ENCODE results near the gene GPR107.

GPR107 gene

DNA sequence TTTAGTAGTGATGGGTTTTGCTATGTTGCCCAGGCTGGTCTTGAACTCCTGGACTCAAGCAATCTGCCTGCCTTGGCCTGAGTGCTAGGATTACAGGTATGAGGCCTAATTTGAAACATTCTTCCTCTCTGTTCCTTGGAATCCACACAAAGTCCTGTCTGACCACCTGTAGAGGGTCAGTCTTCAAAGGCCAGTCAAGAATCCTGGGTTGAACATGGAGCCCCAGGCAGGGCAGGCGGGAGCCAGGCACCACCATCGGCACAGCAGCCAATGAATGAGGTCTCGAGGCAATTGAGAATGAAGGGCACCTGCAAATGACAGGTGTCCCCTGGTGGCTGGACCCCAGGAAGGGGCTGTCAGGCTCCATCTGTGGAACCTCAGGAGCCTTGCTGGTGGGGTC is 101.1 kb downstream of the GPR107 start:
- Histone ChIP-seq H3K4me1 (ENCODE audit: control insufficient read depth in 1 of 2, insufficient read depth in 2 of 2, low read length in 2 of 2) (no peaks in the 10 kb centered on the region), H3K36me3 (ENCODE audit: control insufficient read depth in 1 of 2, insufficient read depth in 2 of 2, low read length in 2 of 2) (no peaks in the 10 kb centered on the region), H3K9me3 (ENCODE audit: control insufficient read depth in 1 of 2, low read length in 2 of 2) (no peaks in the 10 kb centered on the region), H3K27me3 (ENCODE audit: control insufficient read depth in 1 of 2, insufficient read depth in 2 of 2, low read length in 2 of 2) (no peaks in the 10 kb centered on the region), H3K27ac (ENCODE audit: low read depth, low read length) (no peak overlapping the region), H3K4me3 (ENCODE audit: low read depth in 1 of 2, low read length in 2 of 2) (no peak overlapping the region), H3K9ac (ENCODE audit: low read depth in 1 of 2, low read length in 2 of 2) (no peak overlapping the region)

DNA sequence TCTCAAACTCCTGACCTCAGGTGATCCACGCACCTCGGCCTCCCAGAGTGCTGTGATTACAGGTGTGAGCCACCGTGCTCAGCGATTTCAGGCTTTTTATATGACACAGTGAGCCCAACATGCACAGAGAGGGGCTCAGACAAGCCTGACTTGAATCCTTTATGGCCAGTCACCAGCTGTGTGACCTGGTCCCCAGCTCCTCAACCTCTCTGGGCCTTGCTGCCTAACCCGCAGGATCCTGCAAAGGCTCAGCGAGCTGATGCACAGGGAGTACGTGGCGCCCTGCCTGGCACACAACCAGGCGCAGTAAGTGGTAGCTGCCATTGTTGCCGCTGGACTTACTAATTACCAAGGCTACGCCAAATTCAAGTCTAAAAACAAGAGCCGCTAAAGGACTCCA is 101.9 kb downstream of the GPR107 start:
- H3K36me3 ChIP-seq (ENCODE audit: control insufficient read depth in 1 of 2, insufficient read depth in 2 of 2, low read length in 2 of 2): no peaks in the 10 kb centered on the region
- no peaks in the 10 kb centered on the region for H3K9me3 ChIP-seq (ENCODE audit: control insufficient read depth in 1 of 2, low read length in 2 of 2)
- H3K4me3 ChIP-seq (ENCODE audit: low read depth in 1 of 2, low read length in 2 of 2): no peak overlapping the region
- H3K27ac ChIP-seq (ENCODE audit: low read depth, low read length): no peak overlapping the region
- H3K9ac ChIP-seq (ENCODE audit: low read depth in 1 of 2, low read length in 2 of 2): no peak overlapping the region
- H3K27me3 ChIP-seq (ENCODE audit: control insufficient read depth in 1 of 2, insufficient read depth in 2 of 2, low read length in 2 of 2): no peaks in the 10 kb centered on the region
- H3K4me1 ChIP-seq (ENCODE audit: control insufficient read depth in 1 of 2, insufficient read depth in 2 of 2, low read length in 2 of 2): no peaks in the 10 kb centered on the region

DNA sequence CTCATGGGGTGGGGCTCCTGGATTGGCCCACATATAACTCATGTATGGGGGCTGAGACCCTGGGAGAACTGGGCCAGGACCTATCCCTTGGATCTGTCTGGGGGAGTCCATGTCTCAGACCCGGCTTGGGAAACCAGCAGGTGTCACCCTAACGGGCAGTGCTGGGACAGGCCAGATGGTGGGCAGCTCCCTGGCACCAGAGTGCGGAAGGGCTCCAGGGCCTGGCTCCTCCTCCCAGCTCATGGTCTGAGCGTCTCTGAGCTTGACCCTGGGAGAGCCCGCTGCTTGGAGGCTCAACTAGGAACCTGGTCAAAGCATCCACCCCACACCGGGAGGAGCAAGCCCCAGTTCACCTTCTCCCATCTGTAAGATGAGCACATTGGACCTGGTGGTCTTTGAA is 103.0 kb downstream of the GPR107 start:
- Histone ChIP-seq H3K27me3 (ENCODE audit: control insufficient read depth in 1 of 2, insufficient read depth in 2 of 2, low read length in 2 of 2) (no peaks in the 10 kb centered on the region), H3K27ac (ENCODE audit: low read depth, low read length) (no peak overlapping the region), H3K4me3 (ENCODE audit: low read depth in 1 of 2, low read length in 2 of 2) (no peak overlapping the region), H3K9me3 (ENCODE audit: control insufficient read depth in 1 of 2, low read length in 2 of 2) (no peaks in the 10 kb centered on the region), H3K9ac (ENCODE audit: low read depth in 1 of 2, low read length in 2 of 2) (no peak overlapping the region), H3K4me1 (ENCODE audit: control insufficient read depth in 1 of 2, insufficient read depth in 2 of 2, low read length in 2 of 2) (no peaks in the 10 kb centered on the region), H3K36me3 (ENCODE audit: control insufficient read depth in 1 of 2, insufficient read depth in 2 of 2, low read length in 2 of 2) (no peaks in the 10 kb centered on the region)

DNA sequence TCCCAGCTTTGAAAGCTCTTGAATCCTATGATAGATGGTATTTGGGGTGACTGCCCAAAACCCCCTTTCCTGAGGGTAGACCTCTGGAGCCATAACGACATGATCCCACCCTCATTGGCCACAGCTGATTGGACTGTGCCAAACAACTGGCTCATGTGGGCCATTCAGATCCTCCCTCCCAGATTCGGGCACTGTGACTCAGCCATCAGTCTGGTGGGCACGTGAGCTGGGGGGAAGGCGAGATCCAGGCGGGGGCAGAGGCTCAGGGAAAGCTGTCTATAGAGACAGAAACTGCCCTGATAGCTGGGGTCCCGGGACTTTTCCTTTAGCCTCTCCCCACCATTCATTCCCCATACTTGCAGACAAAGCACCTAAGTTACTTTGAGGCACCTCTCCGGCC is 103.4 kb downstream of the GPR107 start:
- Histone ChIP-seq H3K4me1 (ENCODE audit: control insufficient read depth in 1 of 2, insufficient read depth in 2 of 2, low read length in 2 of 2) (no peaks in the 10 kb centered on the region), H3K4me3 (ENCODE audit: low read depth in 1 of 2, low read length in 2 of 2) (no peak overlapping the region), H3K27me3 (ENCODE audit: control insufficient read depth in 1 of 2, insufficient read depth in 2 of 2, low read length in 2 of 2) (no peaks in the 10 kb centered on the region), H3K36me3 (ENCODE audit: control insufficient read depth in 1 of 2, insufficient read depth in 2 of 2, low read length in 2 of 2) (no peaks in the 10 kb centered on the region), H3K9me3 (ENCODE audit: control insufficient read depth in 1 of 2, low read length in 2 of 2) (no peaks in the 10 kb centered on the region), H3K27ac (ENCODE audit: low read depth, low read length) (no peak overlapping the region), H3K9ac (ENCODE audit: low read depth in 1 of 2, low read length in 2 of 2) (no peak overlapping the region)

DNA sequence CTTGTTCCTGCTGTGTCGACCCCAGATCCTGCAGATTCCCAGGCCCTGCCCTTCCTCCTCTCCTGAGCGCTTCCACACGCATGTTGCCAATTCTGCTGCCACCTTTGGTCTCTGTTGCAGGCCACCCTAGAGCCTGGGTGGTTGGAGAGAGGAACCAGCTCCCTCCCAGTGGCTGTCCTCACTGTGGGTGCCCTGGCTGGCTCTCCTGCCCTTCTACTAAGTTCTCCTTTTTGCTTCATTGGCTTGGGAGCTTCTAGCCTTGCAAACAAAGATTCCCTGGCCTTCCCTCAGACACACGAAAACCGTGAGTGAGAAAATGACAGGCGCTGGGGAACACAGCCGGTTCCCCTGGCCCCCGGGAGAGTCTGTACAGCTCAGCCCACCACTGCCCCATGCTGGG is 104.3 kb downstream of the GPR107 start:
- Histone ChIP-seq H3K4me3 (ENCODE audit: low read depth in 1 of 2, low read length in 2 of 2) (no peak overlapping the region), H3K4me1 (ENCODE audit: control insufficient read depth in 1 of 2, insufficient read depth in 2 of 2, low read length in 2 of 2) (no peaks in the 10 kb centered on the region), H3K9ac (ENCODE audit: low read depth in 1 of 2, low read length in 2 of 2) (no peak overlapping the region), H3K27me3 (ENCODE audit: control insufficient read depth in 1 of 2, insufficient read depth in 2 of 2, low read length in 2 of 2) (no peaks in the 10 kb centered on the region), H3K36me3 (ENCODE audit: control insufficient read depth in 1 of 2, insufficient read depth in 2 of 2, low read length in 2 of 2) (no peaks in the 10 kb centered on the region), H3K9me3 (ENCODE audit: control insufficient read depth in 1 of 2, low read length in 2 of 2) (no peaks in the 10 kb centered on the region), H3K27ac (ENCODE audit: low read depth, low read length) (no peak overlapping the region)

DNA sequence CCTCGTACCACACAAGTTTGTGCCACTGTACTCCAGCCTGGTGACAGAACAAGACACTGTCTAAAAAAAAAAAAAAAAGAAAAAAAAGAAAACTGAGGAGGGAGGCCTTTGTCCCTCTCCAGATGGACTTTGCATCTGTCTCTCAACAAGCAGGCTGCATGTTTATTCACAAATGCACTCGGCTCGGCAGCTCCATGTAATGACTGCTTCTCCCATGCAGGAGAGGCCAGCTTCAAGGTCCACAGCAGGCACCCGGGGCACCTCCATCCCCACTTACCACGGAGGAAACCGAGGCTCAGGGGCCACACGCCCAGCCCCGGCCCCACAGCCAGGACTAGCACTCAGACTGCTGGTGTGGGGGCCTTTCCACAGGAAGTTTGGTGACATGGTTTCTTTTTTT is 105.4 kb downstream of the GPR107 start:
- H3K4me1 ChIP-seq (ENCODE audit: control insufficient read depth in 1 of 2, insufficient read depth in 2 of 2, low read length in 2 of 2): no peaks in the 10 kb centered on the region
- no peak overlapping the region for H3K9ac ChIP-seq (ENCODE audit: low read depth in 1 of 2, low read length in 2 of 2)
- H3K27me3 ChIP-seq (ENCODE audit: control insufficient read depth in 1 of 2, insufficient read depth in 2 of 2, low read length in 2 of 2): no peaks in the 10 kb centered on the region
- no peaks in the 10 kb centered on the region for H3K9me3 ChIP-seq (ENCODE audit: control insufficient read depth in 1 of 2, low read length in 2 of 2)
- H3K36me3 ChIP-seq (ENCODE audit: control insufficient read depth in 1 of 2, insufficient read depth in 2 of 2, low read length in 2 of 2): no peaks in the 10 kb centered on the region
- no peak overlapping the region for H3K4me3 ChIP-seq (ENCODE audit: low read depth in 1 of 2, low read length in 2 of 2)
- H3K27ac ChIP-seq (ENCODE audit: low read depth, low read length): no peak overlapping the region

DNA sequence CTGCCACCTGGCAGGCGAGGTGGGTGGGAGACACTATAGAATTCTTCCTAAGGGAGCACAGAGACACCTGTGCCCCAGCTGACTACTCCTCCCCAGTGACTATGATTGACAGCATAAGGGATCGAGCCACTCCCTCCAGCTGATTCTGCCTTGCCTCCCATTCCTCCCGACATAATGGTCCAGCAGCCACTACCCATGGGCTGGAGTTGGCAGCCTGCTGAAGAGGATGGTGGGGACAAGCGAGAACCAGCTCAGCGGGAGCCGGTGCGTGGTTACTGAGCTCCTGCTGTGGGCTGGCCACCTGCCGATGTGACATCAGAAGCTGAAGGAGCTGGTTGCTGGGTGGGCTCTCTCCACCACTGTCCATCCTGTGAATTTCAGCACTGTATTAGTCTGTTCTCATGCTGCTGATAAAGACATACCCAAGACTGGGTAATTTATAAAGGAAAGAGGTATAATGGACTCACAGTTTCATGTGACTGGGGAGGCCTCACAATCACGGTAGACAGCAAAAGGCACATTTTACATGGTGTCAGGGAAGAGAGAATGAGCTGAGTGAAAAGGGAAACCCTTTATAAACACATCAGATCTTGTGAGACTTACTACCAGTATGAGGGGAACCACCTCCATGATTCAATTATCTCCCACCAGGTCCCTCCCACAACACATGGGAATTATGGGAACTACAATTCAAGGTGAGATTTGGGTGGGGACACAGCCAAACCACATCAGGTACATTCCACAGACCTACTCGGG is 106.4 kb downstream of the GPR107 start:
- Histone ChIP-seq H3K36me3 (ENCODE audit: control insufficient read depth in 1 of 2, insufficient read depth in 2 of 2, low read length in 2 of 2) (no peaks in the 10 kb centered on the region), H3K27ac (ENCODE audit: low read depth, low read length) (no peak overlapping the region)

DNA sequence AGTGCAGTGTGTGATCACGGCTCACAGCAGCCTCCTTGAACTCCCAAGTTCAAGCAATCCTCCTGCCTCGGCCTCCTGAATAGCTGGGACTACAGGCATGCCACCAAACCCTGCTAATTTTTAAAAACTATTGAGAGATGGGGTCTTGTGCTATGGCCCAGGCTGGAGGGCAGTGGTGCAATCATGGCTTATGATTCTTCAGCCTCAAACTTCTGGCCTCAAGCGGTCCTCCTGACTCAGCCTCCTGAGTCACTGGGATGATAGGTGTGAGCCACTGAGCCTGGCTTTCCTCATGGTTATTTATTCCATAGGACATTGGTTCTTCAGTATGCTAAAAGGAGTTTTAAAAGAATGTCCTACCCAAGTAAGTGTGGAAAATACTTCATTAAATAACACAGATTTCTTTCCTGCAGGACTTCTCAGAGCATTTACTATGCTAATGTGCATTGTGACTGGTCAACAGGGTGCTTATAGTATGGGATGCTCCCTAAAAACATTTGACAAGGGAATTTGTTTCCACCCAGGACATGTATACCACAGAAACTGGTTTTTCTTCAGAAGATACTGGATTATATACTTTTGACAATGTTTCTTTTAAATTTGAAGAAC is 107.3 kb downstream of the GPR107 start:
- no peak overlapping the region for H3K4me3 ChIP-seq (ENCODE audit: low read depth in 1 of 2, low read length in 2 of 2)
- no peak overlapping the region for H3K27ac ChIP-seq (ENCODE audit: low read depth, low read length)
- no peaks in the 10 kb centered on the region for H3K27me3 ChIP-seq (ENCODE audit: control insufficient read depth in 1 of 2, insufficient read depth in 2 of 2, low read length in 2 of 2)
- H3K36me3 ChIP-seq (ENCODE audit: control insufficient read depth in 1 of 2, insufficient read depth in 2 of 2, low read length in 2 of 2): no peaks in the 10 kb centered on the region
- H3K9me3 ChIP-seq (ENCODE audit: control insufficient read depth in 1 of 2, low read length in 2 of 2): no peaks in the 10 kb centered on the region
- no peaks in the 10 kb centered on the region for H3K4me1 ChIP-seq (ENCODE audit: control insufficient read depth in 1 of 2, insufficient read depth in 2 of 2, low read length in 2 of 2)
- no peak overlapping the region for H3K9ac ChIP-seq (ENCODE audit: low read depth in 1 of 2, low read length in 2 of 2)

More for the DNA sequence above, 106.4 kb downstream of the GPR107 start:
- no peak overlapping the region for H3K4me3 ChIP-seq (ENCODE audit: low read depth in 1 of 2, low read length in 2 of 2)
- no peaks in the 10 kb centered on the region for H3K9me3 ChIP-seq (ENCODE audit: control insufficient read depth in 1 of 2, low read length in 2 of 2)
- no peaks in the 10 kb centered on the region for H3K27me3 ChIP-seq (ENCODE audit: control insufficient read depth in 1 of 2, insufficient read depth in 2 of 2, low read length in 2 of 2)
- no peaks in the 10 kb centered on the region for H3K4me1 ChIP-seq (ENCODE audit: control insufficient read depth in 1 of 2, insufficient read depth in 2 of 2, low read length in 2 of 2)
- no peak overlapping the region for H3K9ac ChIP-seq (ENCODE audit: low read depth in 1 of 2, low read length in 2 of 2)

DNA sequence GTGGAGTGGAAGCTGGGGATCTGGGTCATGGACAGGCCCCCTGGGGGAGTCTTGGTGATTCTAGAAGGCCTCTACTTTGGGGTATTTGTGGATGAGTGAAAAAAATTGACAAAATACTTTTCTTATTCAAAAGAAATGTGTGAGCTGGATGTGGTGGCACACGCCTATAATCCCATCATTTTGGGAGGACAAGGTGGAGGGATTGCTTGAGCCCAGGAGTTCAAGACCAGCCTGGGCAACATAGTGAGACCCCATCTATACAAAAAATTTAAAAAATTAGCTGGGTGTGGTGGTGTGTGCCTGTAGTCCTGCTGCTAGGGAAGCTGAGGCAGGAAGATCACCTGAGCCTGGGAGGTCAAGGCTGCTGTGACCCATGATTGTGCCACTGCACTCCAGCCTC is 111.9 kb downstream of the GPR107 start:
- Histone ChIP-seq H3K27me3 (ENCODE audit: control insufficient read depth in 1 of 2, insufficient read depth in 2 of 2, low read length in 2 of 2) (no peaks in the 10 kb centered on the region), H3K4me3 (ENCODE audit: low read depth in 1 of 2, low read length in 2 of 2) (no peak overlapping the region), H3K27ac (ENCODE audit: low read depth, low read length) (no peak overlapping the region), H3K36me3 (ENCODE audit: control insufficient read depth in 1 of 2, insufficient read depth in 2 of 2, low read length in 2 of 2) (no peaks in the 10 kb centered on the region), H3K9me3 (ENCODE audit: control insufficient read depth in 1 of 2, low read length in 2 of 2) (no peaks in the 10 kb centered on the region), H3K4me1 (ENCODE audit: control insufficient read depth in 1 of 2, insufficient read depth in 2 of 2, low read length in 2 of 2) (no peaks in the 10 kb centered on the region), H3K9ac (ENCODE audit: low read depth in 1 of 2, low read length in 2 of 2) (no peak overlapping the region)

DNA sequence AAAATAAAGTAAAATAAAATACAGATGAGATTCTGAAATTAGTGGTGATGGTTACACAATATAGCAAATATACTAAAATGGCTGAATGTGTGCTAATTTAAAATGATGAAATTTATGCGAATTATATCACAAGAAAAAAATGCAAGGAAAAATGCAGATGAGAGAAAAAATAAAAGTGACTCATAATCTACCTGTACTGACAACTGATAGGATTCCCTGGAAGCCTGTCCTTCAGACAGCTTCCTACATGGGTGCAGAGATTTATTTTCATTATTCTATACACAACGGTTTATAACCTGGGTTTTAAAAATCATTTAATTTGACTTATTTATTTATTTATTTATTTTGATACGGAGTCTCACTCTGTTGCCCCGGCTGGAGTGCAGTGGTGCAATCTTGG is 112.7 kb downstream of the GPR107 start:
- Histone ChIP-seq H3K4me3 (ENCODE audit: low read depth in 1 of 2, low read length in 2 of 2) (no peak overlapping the region), H3K36me3 (ENCODE audit: control insufficient read depth in 1 of 2, insufficient read depth in 2 of 2, low read length in 2 of 2) (no peaks in the 10 kb centered on the region), H3K9me3 (ENCODE audit: control insufficient read depth in 1 of 2, low read length in 2 of 2) (no peaks in the 10 kb centered on the region), H3K9ac (ENCODE audit: low read depth in 1 of 2, low read length in 2 of 2) (no peak overlapping the region), H3K27me3 (ENCODE audit: control insufficient read depth in 1 of 2, insufficient read depth in 2 of 2, low read length in 2 of 2) (peaks cover under 1 to 4% of the 10 kb centered on the region in 2 donors), H3K4me1 (ENCODE audit: control insufficient read depth in 1 of 2, insufficient read depth in 2 of 2, low read length in 2 of 2) (no peaks in the 10 kb centered on the region), H3K27ac (ENCODE audit: low read depth, low read length) (no peak overlapping the region)

Data from duodenal mucosa (tissue), 2 donors.